ENCODE data around the gene UCKL1. TPM values are rescaled to one million over a fixed set of nuclear protein-coding genes. Genes with fewer than 3 reads are reported as not detected.

The UCKL1 gene
- total RNA-seq, 2 donors from 2014 or later, result 46.6 to 66.2 TPM

GRCh38 chr20:63956664-63957003 lies 418 bp upstream of the UCKL1 start:
- Histone ChIP-seq H3K4me1 (replicated peaks) (peaks cover 32% of the 10 kb centered on the region), H3K36me3 (peaks cover 0 to 11% of the 10 kb centered on the region in 2 donors), H3K27me3 (replicated peaks; ENCODE audit: insufficient read depth) (no peaks in the 10 kb centered on the region), H3K27ac (peak overlapping the region; percentile 28 to 64), H3K4me3 (peak overlapping the region; percentile 32 to 93), H3K9me3 (no peaks in the 10 kb centered on the region)
- TF ChIP-seq POLR2A (IDR thresholded peaks at IDR 0.05) (no peak), POLR2AphosphoS5 (IDR thresholded peaks at IDR 0.05) (no peak)
- TF ChIP-seq, protein P1, sequence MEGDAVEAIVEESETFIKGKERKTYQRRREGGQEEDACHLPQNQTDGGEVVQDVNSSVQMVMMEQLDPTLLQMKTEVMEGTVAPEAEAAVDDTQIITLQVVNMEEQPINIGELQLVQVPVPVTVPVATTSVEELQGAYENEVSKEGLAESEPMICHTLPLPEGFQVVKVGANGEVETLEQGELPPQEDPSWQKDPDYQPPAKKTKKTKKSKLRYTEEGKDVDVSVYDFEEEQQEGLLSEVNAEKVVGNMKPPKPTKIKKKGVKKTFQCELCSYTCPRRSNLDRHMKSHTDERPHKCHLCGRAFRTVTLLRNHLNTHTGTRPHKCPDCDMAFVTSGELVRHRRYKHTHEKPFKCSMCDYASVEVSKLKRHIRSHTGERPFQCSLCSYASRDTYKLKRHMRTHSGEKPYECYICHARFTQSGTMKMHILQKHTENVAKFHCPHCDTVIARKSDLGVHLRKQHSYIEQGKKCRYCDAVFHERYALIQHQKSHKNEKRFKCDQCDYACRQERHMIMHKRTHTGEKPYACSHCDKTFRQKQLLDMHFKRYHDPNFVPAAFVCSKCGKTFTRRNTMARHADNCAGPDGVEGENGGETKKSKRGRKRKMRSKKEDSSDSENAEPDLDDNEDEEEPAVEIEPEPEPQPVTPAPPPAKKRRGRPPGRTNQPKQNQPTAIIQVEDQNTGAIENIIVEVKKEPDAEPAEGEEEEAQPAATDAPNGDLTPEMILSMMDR (IDR thresholded peaks at IDR 0.05), result no peak
- intact Hi-C loops (cut with DNase I), result no loop called here
- 2% methylated on average over 15 of the region's 15 CpGs for WGBS
- DNase-seq (ENCODE audit: low spot score), result no peak

- 2% methylated on average over 24 of the region's 31 CpGs for WGBS
- peaks cover 0 to 11% of the 10 kb centered on the region in 2 donors for H3K36me3 ChIP-seq
- H3K27ac ChIP-seq, result peak overlapping the region; percentile 88 to 92
- H3K4me1 ChIP-seq (replicated peaks), result peaks cover 40% of the 10 kb centered on the region
- no peak for TF ChIP-seq POLR2AphosphoS5 (IDR thresholded peaks at IDR 0.05)
- TF ChIP-seq, protein P1 (IDR thresholded peaks at IDR 0.05), result peak; percentile 24 to 63 (median 46)
- no peaks in the 10 kb centered on the region for H3K27me3 ChIP-seq (replicated peaks; ENCODE audit: insufficient read depth)
- peak overlapping the region; percentile 93 to 98 for H3K4me3 ChIP-seq
- no peak for DNase-seq (ENCODE audit: low spot score)
- intact Hi-C loops (cut with DNase I), result no loop called here
- H3K9me3 ChIP-seq, result no peaks in the 10 kb centered on the region
Measured at GRCh38 chr20:63955281-63955826, 862 bp downstream of the UCKL1 start.

- Histone ChIP-seq H3K4me1 (replicated peaks) (peaks cover 48% of the 10 kb centered on the region), H3K27me3 (replicated peaks; ENCODE audit: insufficient read depth) (no peaks in the 10 kb centered on the region), H3K27ac (no peak overlapping the region), H3K36me3 (peaks cover 0 to under 1% of the 10 kb centered on the region in 2 donors), H3K4me3 (no peak overlapping the region), H3K9me3 (no peaks in the 10 kb centered on the region)
- no peak for DNase-seq (ENCODE audit: low spot score)
- TF ChIP-seq, protein P1 (IDR thresholded peaks at IDR 0.05), result no peak
- TF ChIP-seq POLR2AphosphoS5 (IDR thresholded peaks at IDR 0.05), result no peak
- TF ChIP-seq POLR2A (IDR thresholded peaks at IDR 0.05), result no peak
- 57% methylated on average over 13 of the region's 13 CpGs for WGBS
- intact Hi-C loops (cut with DNase I), result no loop called here
Measured at GRCh38 chr20:63953764-63954429, 2.3 kb downstream of the UCKL1 start.

- Histone ChIP-seq H3K27me3 (replicated peaks; ENCODE audit: insufficient read depth) (no peaks in the 10 kb centered on the region), H3K27ac (peak overlapping the region; percentile 87 to 90), H3K4me3 (no peak overlapping the region), H3K36me3 (no peaks in the 10 kb centered on the region), H3K4me1 (replicated peaks) (peaks cover 56% of the 10 kb centered on the region), H3K9me3 (no peaks in the 10 kb centered on the region)
- intact Hi-C loops (cut with DNase I), result no loop called here
- 85% methylated on average over 14 of the region's 14 CpGs for WGBS
- no peak for DNase-seq (ENCODE audit: low spot score)
- TF ChIP-seq, protein P1 (IDR thresholded peaks at IDR 0.05), result no peak
- TF ChIP-seq POLR2A (IDR thresholded peaks at IDR 0.05) (no peak), POLR2AphosphoS5 (IDR thresholded peaks at IDR 0.05) (no peak)
Measured at GRCh38 chr20:63952769-63953168, 3.4 kb downstream of the UCKL1 start.

- Histone ChIP-seq H3K27me3 (replicated peaks; ENCODE audit: insufficient read depth) (no peaks in the 10 kb centered on the region), H3K9me3 (no peaks in the 10 kb centered on the region), H3K27ac (peak overlapping the region; percentile 87 to 90), H3K36me3 (no peaks in the 10 kb centered on the region), H3K4me3 (no peak overlapping the region), H3K4me1 (replicated peaks) (peaks cover 57% of the 10 kb centered on the region)
- DNase-seq (ENCODE audit: low spot score), result no peak
- WGBS, result 62% methylated on average over 15 of the region's 15 CpGs
- intact Hi-C loops (cut with DNase I), result no loop called here
- TF ChIP-seq POLR2A (IDR thresholded peaks at IDR 0.05) (no peak), POLR2AphosphoS5 (IDR thresholded peaks at IDR 0.05) (no peak)
- TF ChIP-seq, protein P1 (IDR thresholded peaks at IDR 0.05), result no peak
Measured at GRCh38 chr20:63952210-63952535, 4.0 kb downstream of the UCKL1 start.

Data from prostate gland (tissue), 2 donors.